DMS153 (cell line): Measurements from ENCODE around the gene WDR83.

Experiments used
- DNase-seq: peaks from one replicate; lab custom pipeline; 2025; lab: John Stamatoyannopoulos, UW

Gene WDR83

DNA sequence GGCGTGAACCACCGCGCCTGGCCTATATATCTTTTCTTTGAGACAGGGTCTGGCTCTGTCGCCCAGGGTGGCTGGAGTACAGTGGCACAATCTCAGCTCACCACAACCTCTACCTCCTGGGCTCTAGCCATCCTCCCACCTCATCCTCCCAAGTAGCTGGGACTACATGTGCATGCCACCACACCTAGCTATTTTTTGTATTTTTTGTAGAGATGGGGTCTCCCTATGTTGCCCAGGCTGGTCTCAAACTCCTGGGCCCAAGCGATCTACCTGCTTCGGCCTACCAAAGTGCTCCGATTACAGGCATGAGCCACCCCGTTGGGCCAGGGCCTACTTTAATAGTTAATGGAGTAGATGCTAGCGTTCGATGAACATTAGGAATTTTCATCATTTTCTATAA is 53.7 kb downstream of the WDR83 start:
- no peak for DNase-seq

DNA sequence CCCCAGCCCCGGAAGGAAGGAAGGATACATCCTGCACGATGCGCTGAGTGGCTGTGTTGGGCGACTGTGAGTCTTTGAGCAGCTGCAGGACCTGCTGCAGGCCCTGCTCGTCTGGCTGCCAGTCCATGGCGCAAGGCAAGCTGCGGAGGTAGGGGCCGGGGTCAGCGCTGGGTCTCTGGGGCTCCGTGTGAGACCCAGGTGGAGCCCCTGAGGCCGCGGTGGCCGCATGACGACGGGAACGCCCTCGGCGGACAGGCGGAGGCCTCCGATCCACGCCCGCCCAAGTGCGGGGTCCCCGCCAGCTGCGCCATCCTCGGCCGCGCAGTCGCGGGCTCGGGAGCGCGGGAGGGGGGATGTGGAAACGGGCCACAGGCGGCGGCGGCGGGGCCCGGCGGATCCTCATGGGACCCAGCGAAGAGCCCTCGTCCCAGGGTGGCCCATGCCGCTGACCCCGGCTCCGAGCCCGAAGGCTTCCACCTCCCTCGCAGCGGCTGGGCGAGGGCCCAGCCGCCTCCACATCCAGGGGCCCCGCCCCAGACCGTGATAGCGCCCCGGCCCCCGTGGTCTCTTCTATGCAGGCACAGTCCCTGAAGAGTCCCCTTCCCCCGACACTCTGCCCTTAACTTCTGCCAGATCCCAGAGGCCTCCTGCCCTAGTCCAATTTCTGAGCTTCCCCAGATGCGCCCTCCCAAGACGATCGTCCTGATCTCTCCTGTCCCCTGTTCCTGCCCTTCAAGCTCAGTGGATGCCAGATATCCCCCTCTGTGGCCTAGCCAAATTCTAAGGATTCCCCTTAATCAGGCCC is 54.4 kb downstream of the WDR83 start:
- no peak for DNase-seq

DNA sequence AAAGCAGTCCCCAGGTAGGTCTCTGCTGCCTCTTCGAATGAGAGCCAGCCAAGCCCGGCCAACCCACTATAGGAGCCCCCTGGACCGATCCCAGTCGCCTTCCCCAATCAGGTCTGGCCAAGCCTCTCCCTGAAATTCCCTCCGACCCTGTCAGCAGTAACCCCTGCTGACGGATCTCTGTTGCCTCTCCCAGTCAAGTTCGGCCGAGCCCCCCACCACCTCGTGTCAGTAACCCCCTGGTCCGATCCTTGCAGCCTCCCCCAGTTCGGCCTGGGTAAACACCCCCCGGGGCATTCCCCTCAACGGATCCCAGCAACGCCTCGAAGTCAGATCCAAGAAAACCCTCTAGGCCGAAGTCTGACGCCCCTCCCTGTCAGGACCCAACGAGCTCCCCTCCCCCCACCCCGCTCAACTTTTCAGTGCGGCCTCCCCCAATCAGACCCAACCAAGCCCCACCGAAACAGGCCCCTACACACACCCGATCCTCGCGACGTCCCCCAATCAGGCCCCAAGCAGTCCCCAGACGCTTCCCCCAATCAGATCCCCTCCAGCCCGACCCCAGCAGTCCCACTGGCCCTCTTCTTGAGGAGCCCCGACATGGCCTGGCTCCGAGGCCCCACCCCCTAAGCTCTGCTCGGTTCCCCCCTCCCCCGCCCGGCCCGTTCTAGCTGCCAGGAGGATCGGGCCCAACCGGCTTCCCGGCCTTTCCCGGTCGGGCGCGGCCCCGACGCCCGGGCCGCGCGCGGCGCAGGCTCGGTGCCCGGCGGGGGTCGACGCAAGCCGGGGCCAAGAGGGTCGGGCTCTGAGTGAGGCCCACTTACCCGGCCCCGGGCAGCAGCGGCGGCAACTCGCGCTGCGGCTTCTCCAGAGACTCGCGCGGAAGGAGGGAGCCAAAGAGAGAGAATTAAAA is 55.3 kb downstream of the WDR83 start:
- no peak for DNase-seq

DNA sequence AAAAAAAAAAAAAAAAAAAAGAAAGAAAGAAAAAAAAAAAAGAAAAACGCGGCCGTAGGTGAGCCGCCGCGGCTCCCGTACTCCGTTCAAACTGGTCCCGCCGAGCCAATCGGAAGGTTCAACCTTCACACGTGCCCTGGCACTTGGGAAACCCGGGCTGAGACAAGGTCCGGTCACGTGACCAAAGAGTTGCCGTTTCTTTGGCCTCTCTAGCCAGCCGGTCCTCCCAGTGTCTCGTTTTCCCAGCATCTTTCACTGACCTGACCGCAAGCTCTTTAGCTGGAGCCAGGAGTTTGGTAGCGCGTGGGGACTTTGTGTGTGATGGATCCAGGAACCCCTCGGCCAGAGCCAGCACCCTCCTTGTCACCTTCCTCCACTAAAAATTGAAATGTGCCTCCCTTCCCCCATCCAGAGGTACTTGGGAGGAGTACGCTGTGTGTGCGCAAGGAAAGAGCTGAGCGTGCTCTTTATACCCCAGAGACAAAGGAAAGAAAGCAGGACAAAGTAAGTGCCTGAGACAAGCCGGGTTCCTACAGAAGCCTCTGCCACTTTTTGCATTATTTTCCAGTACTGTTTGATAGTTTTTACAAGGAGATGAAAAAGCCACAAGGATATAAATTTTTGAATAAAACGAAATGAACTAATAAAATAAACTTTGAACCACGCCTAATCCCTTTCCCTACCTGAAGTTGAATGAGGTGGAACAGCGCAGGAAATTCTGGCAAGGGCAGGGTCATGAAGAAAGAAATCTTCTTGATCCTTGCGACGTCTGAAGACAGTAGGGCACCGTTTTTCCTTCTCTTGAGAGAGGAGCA is 56.2 kb downstream of the WDR83 start:
- peak; percentile 98 for DNase-seq

DNA sequence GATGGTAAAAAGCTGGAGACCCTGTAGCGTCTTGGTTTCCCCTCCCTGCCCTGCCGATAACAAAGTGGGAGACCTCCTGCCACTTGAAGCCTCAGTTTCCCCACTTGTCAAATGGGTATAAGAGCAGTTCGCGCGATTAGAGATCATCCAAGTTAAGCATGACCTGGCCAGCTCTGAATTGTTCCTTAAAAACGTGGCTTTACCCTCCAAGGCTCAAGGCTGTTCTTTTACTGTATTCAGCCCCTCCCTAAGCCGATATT is 56.7 kb downstream of the WDR83 start:
- DNase-seq, result no peak

DNA sequence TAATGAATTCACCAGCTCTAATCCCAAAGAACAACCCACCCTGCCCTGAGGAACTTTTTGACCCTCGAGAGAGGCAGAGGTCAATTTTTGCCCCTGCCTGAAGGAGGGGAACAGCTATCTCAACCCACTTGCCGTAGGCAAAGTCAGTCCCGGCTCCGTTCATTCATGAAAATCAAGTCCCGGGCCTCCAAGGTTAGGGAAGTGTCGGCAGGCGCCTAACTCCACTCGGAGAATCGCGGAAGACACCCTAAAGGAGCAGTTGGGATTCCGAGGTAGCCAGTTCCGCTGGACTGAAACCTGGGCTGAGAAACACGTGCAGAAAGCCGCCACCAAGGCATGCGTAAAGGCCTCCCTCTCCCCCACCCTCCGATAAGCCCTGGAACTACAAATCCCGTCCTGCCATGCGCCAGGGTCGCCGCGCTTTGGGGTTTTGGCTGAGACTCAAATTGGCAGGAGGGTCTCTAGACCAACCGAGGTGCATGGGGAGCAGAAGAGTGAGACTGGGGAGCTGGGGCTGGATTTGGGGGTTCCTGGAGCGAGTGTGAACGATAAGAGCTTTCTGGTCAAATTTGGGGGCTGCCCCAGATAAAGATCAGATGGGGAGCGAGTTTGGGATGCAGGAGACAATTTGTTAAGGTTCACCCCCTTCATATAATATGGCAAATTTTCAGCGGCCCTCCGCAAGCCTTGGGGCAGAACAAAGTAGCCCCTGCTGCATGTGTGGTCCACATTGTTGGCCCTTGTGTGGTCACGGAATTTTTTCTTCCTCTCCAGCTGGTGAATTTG is 57.2 kb downstream of the WDR83 start, which contains the start of gene TNPO2:
TNPO2 (minus strand) TSS at position 292 of the 786 bp plus-strand sequence. CDS start 2,955 bp downstream, outside the sequence.
- no peak for DNase-seq
